Right atrium auricular region (tissue), 2 donors: ENCODE results near the gene UNC13C. TPM values are rescaled to one million over a fixed set of nuclear protein-coding genes. Genes with fewer than 3 reads are reported as not detected.

ENCODE experiments used
- DNase-seq: peaks from one replicate; pipeline ENCODE4 v3.0.0-alpha.2; 2019; ENCODE audit warnings: low spot score
- H3K27ac ChIP-seq, 2 donors: fragments of 200-600 bp; sonication (generic); 1 replicate in 1 of 2; 2 replicates in 1 of 2; pipeline ENCODE4 v1.5.1; 2016 to 2019
- H3K27me3 ChIP-seq, 2 donors: fragments of 200-600 bp; sonication (generic); one replicate each; pipeline versions ENCODE4 v1.5.1 to v1.6.0; 2017 to 2019
- H3K36me3 ChIP-seq: fragments of 200-600 bp; sonication (generic); one replicate; pipeline ENCODE4 v1.5.1; 2016
- H3K4me1 ChIP-seq, 2 donors: fragments of 200-600 bp; sonication (generic); one replicate each; pipeline versions ENCODE4 v1.5.1 to v1.6.0; 2017 to 2019
- H3K4me3 ChIP-seq, 2 donors: fragments of 200-600 bp; sonication (generic); 1 replicate in 1 of 2; 2 replicates in 1 of 2; pipeline ENCODE4 v1.5.1; 2017 to 2019; ENCODE audit warnings: mild to moderate bottlenecking in 1 of 2, moderate library complexity in 1 of 2
- H3K9me3 ChIP-seq, 2 donors: fragments of 200-600 bp; sonication (generic); one replicate each; pipeline ENCODE4 v1.5.1; 2019
- CTCF ChIP-seq, 2 donors: fragments of 200-600 bp; sonication (generic); IDR thresholded peaks; one replicate each; pipeline ENCODE4 v1.5.1; 2019; ENCODE audit warnings: antibody characterized with exemption in 2 of 2
- total RNA-seq, 2 donors: library from RNA; depleted of rRNA; stranded (reverse); fragments of >200 nt; gene quantifications; one replicate each; pipeline ENCODE4 v1.1.0, GENCODE V29; 2016

The UNC13C gene
- total RNA-seq, 2 donors from 2014 or later = 0.19 to 0.31 TPM

DNA sequence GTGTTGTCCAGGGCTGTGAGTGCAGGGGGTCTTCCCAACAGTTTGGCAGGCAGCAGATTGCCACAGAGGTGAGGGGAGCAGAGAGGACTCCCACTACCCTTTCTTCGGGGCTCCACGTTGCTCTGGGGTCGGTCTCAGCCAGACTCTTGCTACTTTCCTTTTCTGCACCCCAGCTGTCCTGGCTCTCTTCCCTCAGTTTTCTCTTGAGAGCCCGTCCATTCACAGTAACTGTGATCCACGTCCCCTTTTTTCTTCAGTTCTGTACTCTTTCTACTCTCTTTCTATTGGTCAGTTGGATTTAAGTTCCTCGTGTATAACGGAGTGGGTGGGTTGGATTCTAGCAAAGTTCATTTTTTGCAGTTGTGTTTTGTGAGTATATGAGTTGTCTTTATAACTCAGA is 105.8 kb downstream of the UNC13C start:
- Histone ChIP-seq H3K27ac (no peak overlapping the region), H3K36me3 (no peaks in the 10 kb centered on the region), H3K9me3 (no peaks in the 10 kb centered on the region), H3K27me3 (no peaks in the 10 kb centered on the region), H3K4me1 (no peaks in the 10 kb centered on the region), H3K4me3 (no peak overlapping the region)
- TF ChIP-seq CTCF (IDR thresholded peaks at IDR 0.05) = no peak
- DNase-seq = no peak

DNA sequence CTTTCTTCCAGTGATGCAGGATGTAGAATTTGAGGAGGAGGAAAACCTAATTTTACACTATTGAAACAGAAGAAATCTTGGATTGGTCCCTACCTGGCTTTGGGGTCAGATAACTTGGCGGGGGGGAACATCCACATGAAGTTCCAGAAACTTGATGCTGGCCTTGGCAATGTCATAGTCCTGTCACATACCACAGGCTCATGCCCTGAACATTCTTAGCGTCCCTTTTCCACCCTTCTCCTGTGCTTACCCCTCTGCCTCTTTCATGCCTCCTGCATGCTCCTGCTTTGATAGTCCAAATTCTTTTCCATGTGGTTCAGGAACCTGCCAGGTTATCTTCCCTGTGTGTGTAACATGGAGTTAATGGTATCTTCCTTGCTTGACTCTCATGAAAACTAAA is 110.6 kb downstream of the UNC13C start:
- no peak for TF ChIP-seq CTCF (IDR thresholded peaks at IDR 0.05)
- DNase-seq = no peak
- H3K4me1 ChIP-seq = no peaks in the 10 kb centered on the region
- no peaks in the 10 kb centered on the region for H3K36me3 ChIP-seq
- no peaks in the 10 kb centered on the region for H3K27me3 ChIP-seq
- no peak overlapping the region for H3K4me3 ChIP-seq
- no peak overlapping the region for H3K27ac ChIP-seq
- no peaks in the 10 kb centered on the region for H3K9me3 ChIP-seq

GRCh38 chr15:54089776-54090175 is 111.5 kb downstream of the UNC13C start:
- no peak for TF ChIP-seq CTCF (IDR thresholded peaks at IDR 0.05)
- no peaks in the 10 kb centered on the region for H3K27me3 ChIP-seq
- no peak overlapping the region for H3K27ac ChIP-seq

DNA sequence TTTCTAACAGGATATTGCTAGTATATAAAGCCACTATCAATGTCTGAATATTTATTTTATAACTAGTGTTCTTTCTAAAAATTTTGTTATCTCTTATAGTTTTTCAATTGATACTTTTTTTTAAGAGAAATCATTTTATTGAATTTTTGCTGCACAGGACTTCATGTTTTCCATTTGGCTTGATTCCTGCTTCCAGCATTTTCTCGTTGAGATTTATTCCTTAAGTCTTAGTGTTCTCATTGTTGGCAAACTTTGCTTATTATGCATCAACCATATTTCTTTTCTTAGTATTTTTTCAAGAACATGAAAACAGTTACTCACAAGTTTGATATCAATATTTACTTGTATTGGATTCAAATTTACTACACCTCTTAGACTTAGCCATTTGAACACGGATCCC is 113.4 kb downstream of the UNC13C start:
- H3K4me3 ChIP-seq = no peak overlapping the region
- no peaks in the 10 kb centered on the region for H3K36me3 ChIP-seq
- H3K4me1 ChIP-seq = no peaks in the 10 kb centered on the region
- no peak for DNase-seq
- no peak overlapping the region for H3K27ac ChIP-seq
- no peaks in the 10 kb centered on the region for H3K27me3 ChIP-seq
- TF ChIP-seq CTCF (IDR thresholded peaks at IDR 0.05) = no peak
- peaks cover 0 to 6% of the 10 kb centered on the region in 2 donors for H3K9me3 ChIP-seq

More at GRCh38 chr15:54089776-54090175, 111.5 kb downstream of the UNC13C start:
- no peaks in the 10 kb centered on the region for H3K4me1 ChIP-seq
- no peaks in the 10 kb centered on the region for H3K36me3 ChIP-seq
- DNase-seq = no peak
- H3K9me3 ChIP-seq = no peaks in the 10 kb centered on the region
- no peak overlapping the region for H3K4me3 ChIP-seq

GRCh38 chr15:54094661-54095060 is 116.4 kb downstream of the UNC13C start:
- TF ChIP-seq CTCF (IDR thresholded peaks at IDR 0.05) = no peak
- no peaks in the 10 kb centered on the region for H3K4me1 ChIP-seq
- no peaks in the 10 kb centered on the region for H3K36me3 ChIP-seq
- no peak overlapping the region for H3K27ac ChIP-seq
- peaks cover 0 to 6% of the 10 kb centered on the region in 2 donors for H3K9me3 ChIP-seq
- H3K27me3 ChIP-seq = no peaks in the 10 kb centered on the region
- DNase-seq = no peak
- H3K4me3 ChIP-seq = no peak overlapping the region

DNA sequence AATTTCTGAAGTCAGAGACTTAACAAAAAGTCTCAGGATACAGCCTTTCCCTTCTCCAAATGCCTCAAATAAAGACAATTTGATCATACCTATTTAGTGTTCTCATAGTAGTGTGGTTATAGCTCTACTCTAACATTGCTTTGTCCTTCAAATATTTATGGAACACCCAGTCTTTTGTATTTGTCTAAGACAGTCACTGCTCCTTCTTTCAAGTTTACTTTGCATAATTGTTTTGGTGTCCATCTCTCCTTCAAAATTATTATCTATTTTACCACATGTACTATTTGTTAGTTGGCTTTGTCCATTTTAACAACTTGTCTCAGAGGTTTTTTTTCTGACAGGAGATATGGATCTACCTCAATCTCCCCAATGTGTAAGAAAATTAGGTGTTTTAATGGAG is 118.8 kb downstream of the UNC13C start:
- H3K9me3 ChIP-seq = peaks cover 0 to 6% of the 10 kb centered on the region in 2 donors
- no peak overlapping the region for H3K27ac ChIP-seq
- no peaks in the 10 kb centered on the region for H3K27me3 ChIP-seq
- no peak overlapping the region for H3K4me3 ChIP-seq
- DNase-seq = no peak
- H3K36me3 ChIP-seq = no peaks in the 10 kb centered on the region
- TF ChIP-seq CTCF (IDR thresholded peaks at IDR 0.05) = no peak
- H3K4me1 ChIP-seq = no peaks in the 10 kb centered on the region
